ENCODE measurements around the gene DTX1. TPM values are rescaled to one million over a fixed set of nuclear protein-coding genes. Genes with fewer than 3 reads are reported as not detected.

The DTX1 gene
- total RNA-seq, 1 experiment from 2014 or later = 2.8 TPM

DNA sequence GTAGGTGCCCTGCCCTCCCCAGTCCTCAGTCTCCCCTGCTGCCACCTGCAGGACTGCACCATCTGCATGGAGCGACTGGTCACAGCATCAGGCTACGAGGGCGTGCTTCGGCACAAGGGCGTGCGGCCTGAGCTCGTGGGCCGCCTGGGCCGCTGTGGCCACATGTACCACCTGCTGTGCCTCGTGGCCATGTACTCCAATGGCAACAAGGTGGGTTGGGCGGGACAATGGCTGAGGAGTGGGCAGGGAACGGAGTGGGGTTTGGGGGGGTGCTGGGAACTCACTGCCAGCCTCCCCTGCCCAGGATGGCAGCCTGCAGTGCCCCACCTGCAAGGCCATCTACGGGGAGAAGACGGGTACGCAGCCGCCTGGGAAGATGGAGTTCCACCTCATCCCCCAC, 38.2 kb downstream of the DTX1 start:
- no peak for DNase-seq (ENCODE audit: low spot score)

DNA sequence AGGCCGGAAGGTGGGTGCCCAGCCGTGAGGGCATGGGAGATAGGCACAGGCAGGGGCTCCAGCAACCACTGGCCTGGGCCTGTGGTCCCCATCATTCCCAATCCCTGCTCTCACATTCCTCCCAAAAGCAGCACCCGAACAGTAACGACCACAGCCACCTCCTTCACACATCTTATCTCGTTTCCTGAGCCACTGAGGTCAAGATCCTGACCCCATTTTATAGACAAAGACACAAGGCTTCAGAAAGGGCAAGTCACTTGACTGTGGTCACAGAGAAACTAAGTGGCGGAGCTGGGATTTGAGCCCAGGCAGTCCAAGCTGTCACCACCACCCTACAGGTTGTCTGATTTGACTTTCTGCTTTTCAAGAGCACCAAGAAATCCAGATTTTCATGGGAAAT, 38.9 kb downstream of the DTX1 start:
- DNase-seq (ENCODE audit: low spot score) = no peak

DNA sequence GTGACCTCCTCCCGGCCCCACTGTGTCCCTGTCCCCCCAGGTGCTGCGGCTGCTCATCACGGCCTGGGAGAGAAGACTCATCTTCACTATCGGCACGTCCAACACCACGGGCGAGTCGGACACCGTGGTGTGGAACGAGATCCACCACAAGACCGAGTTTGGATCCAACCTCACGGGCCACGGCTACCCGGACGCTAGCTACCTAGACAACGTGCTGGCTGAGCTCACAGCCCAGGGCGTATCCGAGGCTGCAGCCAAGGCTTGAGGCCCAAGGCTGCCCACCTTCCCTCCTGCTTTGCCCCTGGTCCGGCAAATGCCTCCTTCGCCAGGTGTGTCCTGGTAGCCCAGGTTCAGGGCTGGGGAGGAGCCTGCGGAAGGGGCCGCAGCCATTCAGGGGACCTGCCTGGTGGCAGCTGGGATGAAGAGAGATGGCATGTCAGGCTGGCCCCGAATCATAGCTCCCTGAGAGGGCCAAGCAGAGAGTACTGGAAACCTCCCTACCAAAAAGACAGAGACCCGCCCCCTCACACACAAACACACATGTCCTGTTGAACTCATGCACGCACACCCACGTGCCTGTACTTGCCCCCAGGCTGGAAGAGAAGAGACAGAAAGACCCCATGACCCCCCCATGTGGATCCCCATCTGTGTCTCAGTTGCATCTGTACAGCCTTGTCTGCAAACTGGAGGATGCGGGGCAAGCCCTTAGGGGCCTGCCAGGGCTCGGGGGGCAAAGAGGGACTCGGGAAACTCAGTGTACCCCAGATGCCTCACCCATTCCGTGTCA, 40.3 kb downstream of the DTX1 start:
- no peak for DNase-seq (ENCODE audit: low spot score)

DNA sequence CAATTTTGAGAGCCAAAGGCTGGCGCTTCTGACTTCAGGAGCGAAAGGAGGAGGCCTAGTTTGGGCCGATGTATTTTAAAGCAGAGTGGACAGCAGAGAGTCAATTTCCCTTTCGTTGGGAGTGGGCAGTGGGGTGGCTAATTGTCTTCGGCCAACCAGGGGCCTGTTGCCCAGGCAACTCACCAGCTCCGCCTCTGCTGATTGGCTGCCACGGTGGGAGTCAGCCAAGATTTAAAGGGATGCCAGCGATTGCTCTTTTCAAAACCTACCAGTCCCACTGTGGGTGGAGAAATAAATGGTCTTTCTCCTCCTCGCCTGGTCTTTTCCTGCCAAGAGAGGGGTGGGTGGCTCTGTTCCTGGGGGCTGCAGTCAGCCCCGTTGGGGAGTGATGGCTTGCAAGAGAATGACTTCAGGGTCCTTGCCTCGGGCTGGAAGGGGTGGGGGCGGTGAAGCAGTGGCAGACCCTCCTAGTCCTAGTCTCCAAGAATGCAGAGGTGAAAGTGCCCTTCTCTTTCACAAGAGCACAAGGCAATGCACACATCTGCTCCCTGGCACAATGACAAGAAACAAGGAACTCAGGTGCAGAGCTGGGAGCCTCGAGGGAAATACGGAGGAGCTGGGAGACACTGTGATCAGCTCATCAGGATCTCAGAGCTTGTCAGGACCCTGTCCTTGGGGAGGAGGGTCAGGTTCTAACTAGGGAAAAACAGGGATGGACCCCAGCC, 41.3 kb downstream of the DTX1 start:
- DNase-seq (ENCODE audit: low spot score) = peak; percentile 23

DNA sequence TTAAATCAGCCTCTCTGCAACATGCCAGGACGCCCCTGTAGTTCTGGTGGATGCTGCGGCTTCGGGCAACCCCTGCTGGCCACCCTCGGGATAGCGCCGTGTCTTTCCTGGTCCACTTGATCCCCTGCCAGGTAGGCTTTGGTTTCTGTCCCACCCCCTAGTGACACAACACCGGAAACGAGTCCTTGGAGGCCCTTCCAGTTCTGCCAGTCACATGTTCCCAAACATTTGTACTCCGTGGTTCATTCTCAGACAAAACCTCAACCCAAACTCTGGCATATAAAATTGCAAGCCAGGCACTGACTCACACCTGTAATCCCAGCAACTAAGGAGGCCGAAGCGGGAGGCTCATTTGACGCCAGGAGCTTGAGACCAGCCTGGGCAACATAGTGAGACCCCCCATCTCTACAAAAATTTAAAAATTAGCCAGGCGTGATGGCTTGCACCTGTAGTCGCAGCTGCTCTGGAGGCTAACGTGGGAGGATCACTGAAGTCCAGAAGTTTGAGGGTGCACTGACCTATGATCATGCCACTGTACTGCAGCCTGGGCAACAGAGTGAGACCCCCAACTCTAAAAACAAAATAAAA, 42.0 kb downstream of the DTX1 start:
- peak; percentile 98 for DNase-seq (ENCODE audit: low spot score)

DNA sequence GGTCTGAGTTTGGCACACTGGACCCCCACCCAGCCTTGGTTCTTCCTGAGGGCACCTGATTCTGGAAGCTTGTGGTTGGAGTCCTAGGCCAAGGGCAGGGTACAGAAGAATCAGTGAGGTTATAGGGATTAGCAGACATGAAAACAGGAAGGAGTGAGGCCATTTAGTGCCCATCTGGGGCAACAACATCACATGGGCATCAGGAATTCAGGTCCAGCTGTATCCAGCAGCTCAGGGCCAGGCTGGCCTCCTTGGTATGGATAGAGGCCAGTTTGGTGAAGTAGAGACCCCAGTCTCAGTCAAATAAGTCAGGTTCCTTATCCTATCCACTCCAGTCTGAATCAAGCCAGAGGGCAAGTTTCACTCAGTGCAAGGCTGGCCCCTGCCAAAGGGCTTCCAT, 42.8 kb downstream of the DTX1 start:
- no peak for DNase-seq (ENCODE audit: low spot score)

DNA sequence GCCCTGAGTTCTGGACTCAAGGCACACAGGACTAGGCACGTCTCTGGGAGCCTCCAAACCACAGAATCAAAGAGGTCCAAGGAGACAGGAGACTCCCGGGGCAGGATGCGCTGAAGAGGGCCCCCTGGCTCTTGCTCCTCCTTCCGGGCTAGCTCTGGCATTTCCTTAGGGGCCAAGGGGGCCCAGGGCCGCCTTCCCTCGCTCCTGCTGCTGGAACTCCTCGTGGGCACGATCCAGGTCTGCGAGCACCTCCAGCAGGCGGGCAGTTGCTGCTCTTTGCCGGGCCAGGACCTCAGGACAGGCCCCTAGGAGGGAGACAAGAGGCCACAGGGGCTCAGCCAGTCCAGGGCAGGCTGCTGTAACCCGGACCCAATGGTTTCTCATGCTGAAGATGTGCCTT, 43.2 kb downstream of the DTX1 start:
- no peak for DNase-seq (ENCODE audit: low spot score)

DNA sequence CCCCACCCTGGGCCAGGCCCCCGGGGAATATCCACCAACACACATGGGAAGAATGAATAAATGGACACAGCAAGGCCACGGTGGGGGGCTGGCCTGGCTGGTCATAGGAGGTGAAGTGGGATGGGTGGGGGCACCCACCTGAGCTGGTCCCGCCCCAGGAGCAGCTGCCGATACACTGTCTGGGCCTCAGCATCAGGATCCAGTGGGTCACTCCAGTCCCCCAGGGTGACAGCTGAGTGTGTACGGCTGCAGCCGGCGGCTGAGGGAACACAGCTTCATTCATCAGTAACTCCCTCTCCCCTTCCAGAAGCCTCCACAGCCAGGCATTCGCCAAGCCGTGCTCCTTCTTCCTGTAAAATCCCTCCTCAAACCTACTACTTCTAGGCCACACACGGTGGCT, 45.2 kb downstream of the DTX1 start:
- no peak for DNase-seq (ENCODE audit: low spot score)

DNA sequence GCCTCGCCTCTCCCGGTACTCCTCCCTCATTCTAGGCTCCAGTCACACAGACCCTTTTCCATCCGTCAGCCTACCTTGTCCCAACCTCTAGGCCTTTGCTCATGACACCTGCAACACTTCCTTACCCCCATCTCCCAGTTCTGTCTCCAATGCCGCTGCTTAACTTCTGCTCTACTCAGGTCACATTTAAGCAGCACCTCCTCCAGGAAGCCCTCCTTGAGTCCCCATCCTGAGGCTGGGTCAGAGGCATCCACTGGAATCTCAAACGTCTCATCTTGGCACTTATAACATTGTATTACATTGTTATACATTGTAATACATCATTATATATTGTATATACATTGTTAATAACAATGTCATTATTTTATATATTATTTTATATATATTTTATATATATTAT, 46.3 kb downstream of the DTX1 start:
- no peak for DNase-seq (ENCODE audit: low spot score)

DNA sequence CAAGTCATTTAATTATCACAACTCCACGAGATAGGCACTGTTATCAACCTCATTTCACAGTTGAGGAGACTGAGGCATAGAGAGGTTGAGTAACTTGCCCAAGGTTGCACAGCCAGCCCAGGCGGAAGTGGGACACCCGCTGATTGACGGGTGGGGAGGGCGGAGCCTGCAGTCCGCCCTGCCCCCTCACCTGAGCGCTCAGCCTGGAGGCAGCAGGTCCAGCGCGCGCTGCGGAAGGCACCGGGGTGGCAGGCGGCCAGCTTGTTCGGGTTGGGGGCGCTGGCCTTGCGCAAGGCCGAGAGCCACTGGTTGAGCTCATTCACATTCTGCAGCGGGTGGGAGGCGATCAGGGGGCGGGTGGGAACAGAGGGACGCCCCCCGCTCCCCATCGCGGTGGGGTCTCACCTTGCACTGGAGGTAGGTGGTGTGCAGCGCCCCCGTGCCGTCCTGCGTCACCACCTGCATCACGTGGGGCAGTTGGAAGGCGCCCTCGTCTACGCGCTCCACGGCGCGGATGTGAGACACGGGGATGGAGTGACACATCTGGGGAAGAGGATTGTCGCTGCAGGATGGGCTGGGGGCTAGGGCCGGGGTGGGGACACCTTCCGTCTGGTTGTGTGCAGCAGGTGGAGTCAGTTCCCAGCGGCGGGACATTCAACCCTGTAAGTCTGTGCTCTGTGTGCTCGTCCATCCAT, 47.4 kb downstream of the DTX1 start:
- no peak for DNase-seq (ENCODE audit: low spot score)

DNA sequence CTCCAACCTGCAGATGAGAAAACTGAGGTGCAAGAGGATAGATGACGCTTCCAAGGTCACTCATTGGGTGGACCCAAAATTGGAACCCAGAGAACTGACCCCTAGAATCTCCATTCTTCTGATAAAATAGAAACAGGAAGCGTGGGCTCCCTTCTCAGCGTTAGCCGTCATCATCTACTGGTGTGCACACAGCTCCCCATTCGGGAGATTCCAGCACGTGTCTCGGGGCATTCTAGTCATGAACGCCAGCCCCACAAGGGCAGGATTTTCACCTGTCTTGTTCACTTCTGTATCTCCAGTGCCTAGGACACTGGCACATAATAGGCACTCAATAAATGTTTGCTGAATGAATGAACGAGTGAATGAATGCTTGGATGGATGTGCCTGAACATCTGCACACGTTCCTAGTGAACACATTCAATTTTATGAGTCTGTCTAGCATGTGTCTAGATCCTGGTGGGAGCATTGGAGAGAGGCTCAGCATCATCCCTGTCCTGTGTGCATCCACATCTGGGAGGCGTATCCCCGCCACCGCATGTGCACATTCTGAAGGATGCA, 48.5 kb downstream of the DTX1 start:
- no peak for DNase-seq (ENCODE audit: low spot score)

DNA sequence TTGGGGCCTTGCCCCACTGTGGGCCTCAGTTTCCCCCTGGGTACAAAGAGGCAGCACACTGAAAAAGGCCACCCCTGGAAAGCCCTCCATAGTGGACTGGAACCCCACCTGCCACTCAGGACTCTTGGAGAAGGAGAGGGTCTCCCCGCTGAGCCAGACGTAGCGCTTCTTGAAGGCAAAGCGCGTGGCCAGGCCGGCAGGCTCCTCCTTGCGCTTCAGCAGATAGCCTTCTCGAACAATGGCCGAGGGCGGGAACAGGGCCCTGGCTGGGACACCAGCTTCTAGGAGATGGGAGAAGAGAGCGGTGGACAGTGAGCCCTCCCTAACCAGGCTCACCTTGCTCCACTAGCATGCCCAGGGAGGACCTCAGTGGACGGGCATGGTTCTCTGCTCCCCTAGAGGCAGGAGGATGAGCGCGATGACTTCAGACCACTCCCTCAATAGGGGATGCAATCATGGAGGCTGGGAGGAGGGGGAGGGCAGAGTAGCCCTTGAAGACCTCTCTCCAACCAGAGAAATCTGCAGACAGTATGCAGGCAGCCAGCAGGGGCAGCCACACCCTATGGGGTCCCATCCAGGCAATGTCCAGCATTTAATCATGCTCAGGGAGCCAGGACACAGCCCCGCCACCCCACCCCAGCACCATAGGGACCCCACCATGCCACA, 49.2 kb downstream of the DTX1 start:
- DNase-seq (ENCODE audit: low spot score) = no peak

DNA sequence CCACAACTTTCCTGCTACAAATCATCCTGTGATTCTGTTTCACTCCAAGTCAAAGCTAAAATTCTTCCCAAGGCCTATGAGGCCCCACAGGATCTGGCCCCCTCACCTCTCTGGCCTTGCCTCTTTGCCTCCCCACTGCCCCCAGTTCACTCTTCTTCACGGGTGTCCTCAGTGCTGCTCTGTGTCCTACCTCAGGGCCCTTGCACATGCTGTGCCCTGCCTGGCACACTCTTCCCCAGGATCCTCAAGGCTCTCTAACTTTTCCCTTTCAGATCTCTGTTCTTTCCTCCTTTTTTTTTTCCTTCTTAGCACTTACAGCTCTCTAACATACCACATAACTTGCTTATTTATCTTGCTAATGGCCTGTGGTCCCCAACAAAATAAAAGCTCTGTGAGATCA, 49.8 kb downstream of the DTX1 start:
- no peak for DNase-seq (ENCODE audit: low spot score)

DNA sequence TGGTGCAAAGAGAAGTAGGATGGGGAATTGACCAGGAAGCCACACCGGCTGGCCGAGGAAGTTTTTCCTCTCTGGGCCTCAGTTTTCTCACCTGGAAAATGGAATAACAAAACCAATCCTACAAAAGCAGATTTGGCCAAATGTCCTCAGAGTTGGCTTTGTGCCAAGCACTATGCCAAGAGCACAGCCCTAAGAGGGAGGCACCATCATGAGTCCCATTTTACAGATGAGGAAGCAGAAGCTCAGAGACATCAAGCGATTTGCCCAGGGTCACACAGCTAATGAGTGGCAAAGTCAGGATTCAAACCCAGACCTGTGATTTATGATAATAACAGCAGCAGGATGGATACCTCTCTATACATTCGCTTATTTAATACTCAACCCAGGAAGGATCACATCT, 51.8 kb downstream of the DTX1 start:
- no peak for DNase-seq (ENCODE audit: low spot score)

DNA sequence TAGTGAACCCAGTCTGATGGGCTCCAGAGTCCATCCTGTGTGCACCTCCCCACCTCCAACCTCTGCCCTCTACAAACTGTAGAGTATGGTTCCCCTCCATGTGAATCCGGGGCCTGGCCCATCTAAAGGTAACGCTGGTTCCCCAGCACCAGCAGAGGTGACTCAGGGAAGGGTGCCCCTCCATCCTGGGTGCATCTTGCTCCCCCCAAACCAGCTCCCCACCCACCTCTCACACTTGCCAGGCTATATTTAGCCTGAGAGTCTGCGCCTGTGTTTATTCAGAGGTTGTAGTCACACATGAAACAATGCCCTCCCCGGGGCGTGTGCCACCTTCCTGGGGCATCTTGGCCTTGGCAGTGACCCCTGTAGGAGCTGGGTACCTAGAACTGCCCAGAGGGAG, 52.8 kb downstream of the DTX1 start:
- no peak for DNase-seq (ENCODE audit: low spot score)

DNA sequence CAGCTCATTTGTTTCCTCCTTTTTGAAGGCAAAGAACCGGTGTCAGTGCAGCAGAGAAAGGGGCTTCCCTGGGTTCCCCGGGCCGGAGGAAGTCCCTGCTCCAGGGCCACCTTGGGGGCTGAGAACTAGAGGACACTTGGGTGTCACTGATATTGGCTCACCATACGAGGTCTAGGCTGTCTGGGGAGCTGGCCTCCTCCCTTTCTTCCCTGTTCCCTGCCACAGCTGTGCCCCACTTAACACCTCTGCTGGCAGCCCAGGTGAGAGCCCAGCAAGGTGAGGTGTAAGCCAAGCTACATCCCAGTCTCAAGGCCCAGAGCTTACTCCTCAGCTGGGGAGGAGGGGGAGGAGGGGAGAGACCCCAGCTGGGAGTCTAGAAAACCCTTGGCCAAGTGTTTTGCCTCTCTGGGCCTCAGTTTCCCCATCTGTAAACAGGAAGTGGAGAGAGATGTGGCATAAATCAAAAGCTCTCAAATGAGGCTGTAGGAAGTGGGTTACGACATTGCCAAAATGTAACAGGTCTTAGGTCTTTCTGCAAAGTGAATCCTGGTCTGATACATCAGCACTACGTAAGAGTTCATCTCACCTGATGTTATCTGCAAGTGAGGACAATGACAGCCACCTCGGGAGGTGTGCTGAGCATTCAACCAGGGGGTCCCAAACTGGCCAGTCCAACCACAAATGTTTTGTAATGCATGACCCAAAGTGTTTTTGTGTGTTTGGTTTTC, 53.5 kb downstream of the DTX1 start:
- no peak for DNase-seq (ENCODE audit: low spot score)

DNA sequence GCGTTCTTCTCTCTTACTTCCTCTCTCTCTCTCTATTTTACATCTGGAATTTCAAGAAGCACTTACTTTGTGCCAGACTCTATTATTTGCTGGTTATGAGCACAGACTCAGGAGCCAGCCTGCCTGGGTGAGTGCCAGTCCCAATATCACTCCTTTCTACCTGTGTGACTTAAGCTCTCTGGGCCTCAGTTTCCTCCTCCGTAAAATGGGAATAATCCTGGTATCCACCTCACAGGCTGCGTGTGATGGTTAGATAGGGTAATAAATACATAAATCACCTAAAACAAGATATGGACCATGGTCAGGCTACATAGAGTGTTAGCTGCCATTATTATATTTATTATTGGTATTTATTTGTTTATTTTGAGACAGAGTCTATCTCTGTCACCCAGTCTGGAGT, 54.7 kb downstream of the DTX1 start:
- DNase-seq (ENCODE audit: low spot score) = no peak

DNA sequence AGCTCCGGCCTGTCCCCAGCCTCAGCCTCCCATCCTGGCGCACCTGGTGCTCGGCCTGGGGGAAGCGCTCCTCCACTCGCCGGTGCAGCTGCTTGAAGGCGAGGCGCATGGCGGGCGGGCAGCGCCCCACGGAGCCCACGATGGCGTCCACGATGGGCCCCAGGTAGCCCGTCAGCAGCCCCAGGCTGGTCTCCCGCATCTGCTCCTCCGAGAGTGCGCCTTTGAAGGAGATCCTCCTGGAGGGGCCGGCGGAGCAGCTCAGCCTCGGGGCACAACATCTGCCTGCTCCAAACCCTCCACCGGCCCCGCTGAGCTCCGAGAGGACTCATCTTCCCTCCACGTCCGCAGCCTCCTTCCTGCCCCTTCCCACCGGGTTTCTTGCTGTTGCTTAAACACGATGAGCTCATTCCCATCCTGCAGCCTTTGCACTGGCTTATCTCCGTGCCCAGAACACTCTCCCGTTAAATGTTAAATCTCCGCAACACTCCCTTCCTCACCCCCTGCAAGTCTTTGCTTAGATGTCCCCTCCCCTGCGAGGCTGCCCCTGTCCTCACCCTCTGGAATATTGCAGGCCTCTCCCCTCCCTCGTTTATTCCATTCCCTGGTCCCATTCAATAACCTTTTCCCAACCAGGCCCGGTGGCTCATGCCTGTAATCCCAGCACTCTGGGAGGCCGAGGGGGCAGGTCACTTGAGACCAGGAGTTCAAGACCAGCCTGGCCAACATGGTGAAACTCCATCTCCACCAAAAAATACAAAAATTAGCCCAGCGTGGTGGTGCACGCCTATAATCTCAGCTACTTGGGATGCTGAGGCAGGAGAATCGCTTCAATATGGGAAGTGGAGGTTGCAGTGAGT, 55.7 kb downstream of the DTX1 start:
- DNase-seq (ENCODE audit: low spot score) = no peak

DNA sequence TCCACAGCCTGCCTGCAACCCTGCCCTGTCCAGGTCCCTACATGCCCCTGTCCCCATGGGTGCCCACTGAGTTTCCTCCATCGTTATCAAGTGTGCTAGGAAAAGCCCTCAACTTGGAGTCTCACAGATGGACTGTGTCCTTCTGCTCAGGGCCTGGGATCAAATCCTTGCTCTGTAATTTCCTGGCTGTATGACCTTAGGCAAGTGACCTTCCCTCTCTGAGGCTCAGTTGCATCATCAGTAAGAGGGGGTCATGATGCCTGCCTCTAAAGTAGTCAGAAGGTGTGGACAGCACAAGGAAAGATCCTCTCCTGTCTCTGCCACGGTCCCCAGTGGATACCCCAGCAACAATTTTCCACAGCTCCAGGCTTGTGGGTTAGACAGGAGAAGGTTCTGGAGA, 56.9 kb downstream of the DTX1 start:
- DNase-seq (ENCODE audit: low spot score) = no peak

Measured in H4 (cell line).